Lower leg skin (tissue), 3 donors: Measurements from ENCODE around the gene PTPRN2.

Source experiments
- POLR2A ChIP-seq, 2 donors: fragments of 450-650 bp; IDR thresholded peaks; one replicate each; pipeline ENCODE4 v1.6.1; 2016 to 2017; ENCODE audit warnings: antibody characterized with exemption in 2 of 2, mild to moderate bottlenecking in 1 of 2, moderate library complexity in 1 of 2
- TF ChIP-seq, protein P1 (sequence below), 3 donors: fragments of 450-650 bp; IDR thresholded peaks; one replicate each; pipeline ENCODE4 v1.5.1; 2016; ENCODE audit warnings: antibody characterized with exemption in 3 of 3, mild to moderate bottlenecking in 3 of 3, moderate library complexity in 2 of 3

DNA sequence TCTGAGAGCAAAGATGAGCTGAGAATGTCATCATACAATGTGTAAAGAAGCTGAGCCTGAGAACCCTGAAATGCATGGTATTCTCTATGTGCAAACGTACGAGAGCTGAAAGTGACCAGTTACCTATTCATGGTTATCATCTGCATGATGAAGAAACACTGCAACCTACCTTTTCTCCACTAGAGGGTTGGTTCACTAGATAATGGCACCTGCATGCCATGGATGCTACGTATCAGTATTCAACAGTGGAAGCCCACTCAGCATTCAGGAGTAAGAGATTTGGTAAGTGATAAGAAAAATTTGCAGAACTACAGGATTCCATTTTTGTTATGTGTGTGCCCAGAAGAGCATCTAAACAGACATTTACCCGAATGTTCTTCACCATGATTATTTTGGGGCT lies 145.4 kb downstream of the PTPRN2 start:
- TF ChIP-seq, protein P1, sequence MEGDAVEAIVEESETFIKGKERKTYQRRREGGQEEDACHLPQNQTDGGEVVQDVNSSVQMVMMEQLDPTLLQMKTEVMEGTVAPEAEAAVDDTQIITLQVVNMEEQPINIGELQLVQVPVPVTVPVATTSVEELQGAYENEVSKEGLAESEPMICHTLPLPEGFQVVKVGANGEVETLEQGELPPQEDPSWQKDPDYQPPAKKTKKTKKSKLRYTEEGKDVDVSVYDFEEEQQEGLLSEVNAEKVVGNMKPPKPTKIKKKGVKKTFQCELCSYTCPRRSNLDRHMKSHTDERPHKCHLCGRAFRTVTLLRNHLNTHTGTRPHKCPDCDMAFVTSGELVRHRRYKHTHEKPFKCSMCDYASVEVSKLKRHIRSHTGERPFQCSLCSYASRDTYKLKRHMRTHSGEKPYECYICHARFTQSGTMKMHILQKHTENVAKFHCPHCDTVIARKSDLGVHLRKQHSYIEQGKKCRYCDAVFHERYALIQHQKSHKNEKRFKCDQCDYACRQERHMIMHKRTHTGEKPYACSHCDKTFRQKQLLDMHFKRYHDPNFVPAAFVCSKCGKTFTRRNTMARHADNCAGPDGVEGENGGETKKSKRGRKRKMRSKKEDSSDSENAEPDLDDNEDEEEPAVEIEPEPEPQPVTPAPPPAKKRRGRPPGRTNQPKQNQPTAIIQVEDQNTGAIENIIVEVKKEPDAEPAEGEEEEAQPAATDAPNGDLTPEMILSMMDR (IDR thresholded peaks at IDR 0.05) = no peak
- TF ChIP-seq POLR2A (IDR thresholded peaks at IDR 0.05) = no peak
